Colon (tissue), 2 donors: Measurements from ENCODE around the gene PLAAT3.
"Not testable (repeated sequence)": the region's sequence is repeated elsewhere in the genome, so short reads cannot be mapped to it uniquely, and the experiment has no call there.

Source experiments
- FAIRE-seq: peaks from 2 replicates; lab custom pipeline; 2012; peaks lifted over from hg19 to GRCh38; lab: Jason Lieb, UNC
- donor health status: control.
- donor health status: control.

Gene PLAAT3

GRCh38 chr11:63537293-63538101, 76.7 kb downstream of the PLAAT3 start:
- no peak for FAIRE-seq

- FAIRE-seq, result no peak
These were observed 77.5 kb downstream of the PLAAT3 start, which contains the start of gene PLAAT4 for GRCh38 chr11:63536669-63537292. PLAAT4 (plus strand) TSS chr11:63536808; CDS start chr11:63536869, 61 bp downstream.

- FAIRE-seq, result no peak
These were observed 78.5 kb downstream of the PLAAT3 start for GRCh38 chr11:63535734-63536133.

GRCh38 chr11:63534895-63535461, 79.3 kb downstream of the PLAAT3 start:
- FAIRE-seq, result no peak

GRCh38 chr11:63534076-63534475, 80.2 kb downstream of the PLAAT3 start:
- FAIRE-seq, result no peak

- FAIRE-seq, result no peak
These were observed 81.3 kb downstream of the PLAAT3 start for GRCh38 chr11:63532799-63533475.

- no peak for FAIRE-seq
These were observed 82.1 kb downstream of the PLAAT3 start for GRCh38 chr11:63532117-63532516.

- FAIRE-seq, result not testable (repeated sequence)
These were observed 83.0 kb downstream of the PLAAT3 start for GRCh38 chr11:63531074-63531792.

GRCh38 chr11:63530021-63530420, 84.2 kb downstream of the PLAAT3 start:
- no peak for FAIRE-seq

- not testable (repeated sequence) for FAIRE-seq
These were observed 84.9 kb downstream of the PLAAT3 start for GRCh38 chr11:63529373-63529772.

- not testable (repeated sequence) for FAIRE-seq
These were observed 85.4 kb downstream of the PLAAT3 start for GRCh38 chr11:63528729-63529278.

- not testable (repeated sequence) for FAIRE-seq
These were observed 86.1 kb downstream of the PLAAT3 start for GRCh38 chr11:63528156-63528555.

- FAIRE-seq, result no peak
These were observed 86.6 kb downstream of the PLAAT3 start for GRCh38 chr11:63527667-63528066.
